OCI-LY1 (cell line): Measurements from ENCODE around the gene KRT32.

Experiments
- H2AFZ ChIP-seq: fragments of 200-600 bp; sonication (generic), shearing (Covaris generic); 2 replicates; pipeline ENCODE4 v1.6.0; 2014; ENCODE audit warnings: antibody characterized with exemption, mild to moderate bottlenecking, low read length
- H3F3A ChIP-seq: fragments of 200-600 bp; sonication (generic), shearing (Covaris generic); 2 replicates; pipeline ENCODE4 v1.6.0; 2014; ENCODE audit warnings: mild to moderate bottlenecking, antibody characterized with exemption, low read length, moderate library complexity; ENCODE audit not compliant: insufficient read depth
- H3K27ac ChIP-seq: fragments of 200-600 bp; sonication (generic); 2 replicates; pipeline ENCODE4 v1.5.1; 2014; ENCODE audit warnings: low read length, mixed run types, mild to moderate bottlenecking, low read depth; ENCODE audit not compliant: poor library complexity, severe bottlenecking
- H3K27me3 ChIP-seq: fragments of 200-600 bp; sonication (generic); 2 replicates; pipeline ENCODE4 v1.6.0; 2014; ENCODE audit warnings: antibody characterized with exemption, mild to moderate bottlenecking, low read length, moderate library complexity; ENCODE audit not compliant: insufficient read depth
- H3K36me3 ChIP-seq: fragments of 200-600 bp; sonication (generic); 2 replicates; pipeline ENCODE4 v1.6.1; 2014; ENCODE audit warnings: mild to moderate bottlenecking, antibody characterized with exemption, low read length, moderate library complexity, mixed read lengths; ENCODE audit not compliant: insufficient read depth
- H3K4me1 ChIP-seq: fragments of 200-600 bp; sonication (generic); 2 replicates; pipeline ENCODE4 v1.5.1; 2014; ENCODE audit warnings: mild to moderate bottlenecking, low read length, moderate library complexity; ENCODE audit not compliant: insufficient read depth, severe bottlenecking
- H3K4me2 ChIP-seq: fragments of 200-600 bp; sonication (generic), shearing (Covaris generic); 2 replicates; pipeline ENCODE4 v1.6.1; 2014; ENCODE audit warnings: low read length
- H3K4me3 ChIP-seq: fragments of 200-600 bp; sonication (generic); 2 replicates; pipeline ENCODE4 v1.5.1; 2014; ENCODE audit warnings: low read length, low read depth, mild to moderate bottlenecking, mixed read lengths; ENCODE audit not compliant: poor library complexity, severe bottlenecking
- H3K79me2 ChIP-seq: fragments of 200-600 bp; shearing (Covaris generic); 2 replicates; pipeline ENCODE4 v1.6.1; 2016; ENCODE audit warnings: mixed run types, low read length, mixed read lengths; ENCODE audit not compliant: insufficient read depth
- H3K9ac ChIP-seq: fragments of 200-600 bp; sonication (generic), shearing (Covaris generic); 2 replicates; pipeline ENCODE4 v1.6.1; 2014; ENCODE audit warnings: mild to moderate bottlenecking, low read length, mixed read lengths
- H3K9me2 ChIP-seq: fragments of 200-600 bp; sonication (generic), shearing (Covaris generic); 2 replicates; pipeline ENCODE4 v1.6.1; 2014; ENCODE audit warnings: low read depth, mild to moderate bottlenecking, low read length, mixed read lengths
- H3K9me3 ChIP-seq: fragments of 200-600 bp; shearing (Covaris generic); 2 replicates; pipeline ENCODE4 v1.6.1; 2014; ENCODE audit warnings: low read length, mixed read lengths
- H4K20me1 ChIP-seq: fragments of 200-600 bp; sonication (generic), shearing (Covaris generic); 2 replicates; pipeline ENCODE4 v1.6.0; 2016; ENCODE audit warnings: mild to moderate bottlenecking, low read length; ENCODE audit not compliant: insufficient read depth
- CTCF ChIP-seq: fragments of 200-600 bp; sonication (generic), shearing (Covaris generic); IDR thresholded peaks from 2 replicates; pipeline ENCODE4 v1.5.1; 2017; ENCODE audit warnings: mild to moderate bottlenecking, antibody characterized with exemption, low read length, moderate library complexity, mixed read lengths
- EZH2 ChIP-seq: fragments of 200-600 bp; sonication (generic), shearing (Covaris generic); IDR thresholded peaks from 2 replicates; pipeline ENCODE4 v1.8.0; 2017; ENCODE audit warnings: borderline replicate concordance, mixed run types, mild to moderate bottlenecking, antibody characterized with exemption, low read length, moderate library complexity, mixed read lengths

KRT32 gene

GRCh38 chr17:41413353-41413957 is 53.7 kb downstream of the KRT32 start:
- no peak overlapping the region for H3K9ac ChIP-seq
- no peak overlapping the region for H3K4me2 ChIP-seq
- no peaks in the 10 kb centered on the region for H3K9me3 ChIP-seq
- no peak overlapping the region for H2AFZ ChIP-seq
- no peak for TF ChIP-seq CTCF
- TF ChIP-seq EZH2, result no peak
- no peaks in the 10 kb centered on the region for H4K20me1 ChIP-seq
- H3F3A ChIP-seq, result no peaks in the 10 kb centered on the region
- H3K4me3 ChIP-seq, result no peak overlapping the region
- no peaks in the 10 kb centered on the region for H3K79me2 ChIP-seq
- no peaks in the 10 kb centered on the region for H3K9me2 ChIP-seq
- H3K27me3 ChIP-seq, result no peaks in the 10 kb centered on the region
- H3K36me3 ChIP-seq, result no peaks in the 10 kb centered on the region
- no peaks in the 10 kb centered on the region for H3K4me1 ChIP-seq
- no peak overlapping the region for H3K27ac ChIP-seq

GRCh38 chr17:41411072-41411840 is 55.9 kb downstream of the KRT32 start:
- Histone ChIP-seq H3K27ac (no peak overlapping the region), H3K4me2 (no peak overlapping the region), H2AFZ (no peak overlapping the region), H4K20me1 (no peaks in the 10 kb centered on the region), H3K27me3 (no peaks in the 10 kb centered on the region), H3K9me2 (no peaks in the 10 kb centered on the region), H3K9me3 (no peaks in the 10 kb centered on the region), H3K79me2 (no peaks in the 10 kb centered on the region), H3F3A (no peaks in the 10 kb centered on the region), H3K36me3 (no peaks in the 10 kb centered on the region), H3K9ac (no peak overlapping the region), H3K4me3 (no peak overlapping the region), H3K4me1 (no peaks in the 10 kb centered on the region)
- TF ChIP-seq CTCF, result no peak
- TF ChIP-seq EZH2, result no peak
